ENCODE measurements around the gene WDR90.

DNA sequence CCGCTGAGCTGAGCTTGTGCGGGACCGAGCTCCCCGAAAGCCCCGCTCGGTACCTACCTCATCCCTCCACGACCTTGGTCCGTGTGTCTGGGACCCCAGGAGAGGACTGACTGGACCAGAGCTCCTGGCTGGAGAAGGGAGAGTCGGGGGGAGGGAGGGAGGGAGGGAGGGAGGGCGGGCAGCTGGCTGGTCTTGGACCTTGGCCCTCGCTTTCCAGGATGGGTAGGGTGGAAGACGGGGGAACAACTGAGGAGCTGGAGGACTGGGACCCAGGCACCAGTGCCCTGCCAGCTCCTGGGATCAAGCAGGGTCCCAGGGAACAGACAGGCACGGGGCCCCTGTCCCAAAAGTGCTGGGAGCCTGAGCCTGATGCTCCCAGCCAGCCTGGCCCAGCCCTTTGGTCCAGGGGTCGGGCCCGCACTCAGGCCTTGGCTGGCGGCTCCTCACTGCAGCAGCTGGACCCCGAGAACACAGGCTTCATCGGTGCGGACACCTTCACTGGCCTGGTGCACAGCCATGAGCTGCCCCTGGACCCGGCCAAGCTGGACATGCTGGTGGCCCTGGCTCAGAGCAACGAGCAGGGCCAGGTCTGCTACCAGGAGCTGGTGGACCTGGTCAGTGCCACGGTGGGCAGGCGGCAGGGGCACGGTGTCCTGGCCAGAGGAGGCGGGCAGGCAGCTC lies 26.9 kb downstream of the WDR90 start:
- TF ChIP-seq CTCF (IDR thresholded peaks at IDR 0.05) (no peak), POLR2A (IDR thresholded peaks at IDR 0.05) (no peak)
